Liver (tissue), 9 donors: ENCODE results near the gene ZFP36L1. TPM values are rescaled to one million over a fixed set of nuclear protein-coding genes. Genes with fewer than 3 reads are reported as not detected.

Experiments used
- DNase-seq: peaks from one replicate; pipeline ENCODE4 v3.0.0-alpha.2; 2017; ENCODE audit warnings: low spot score
- H3K27ac ChIP-seq, 2 donors: one replicate each; pipeline ENCODE4 v1.7.0; 2013; ENCODE audit warnings: inconsistent platforms in 2 of 2, low read length in 2 of 2, control low read depth in 1 of 2, low read depth in 1 of 2, mild to moderate bottlenecking in 1 of 2
- H3K27me3 ChIP-seq, 4 donors: one replicate each; pipeline versions ENCODE4 v1.6.1 to v1.7.0; 2013; ENCODE audit warnings: low read length in 3 of 4, inconsistent platforms in 1 of 4, mild to moderate bottlenecking in 1 of 4, moderate library complexity in 1 of 4; ENCODE audit not compliant: control insufficient read depth in 4 of 4, insufficient read depth in 4 of 4
- H3K36me3 ChIP-seq, 4 donors: one replicate each; pipeline versions ENCODE4 v1.6.1 to v1.7.0; 2013; ENCODE audit warnings: low read length in 3 of 4, mild to moderate bottlenecking in 3 of 4, low read depth in 1 of 4, moderate library complexity in 1 of 4; ENCODE audit not compliant: control insufficient read depth in 4 of 4, insufficient read depth in 3 of 4
- H3K4me1 ChIP-seq, 4 donors: one replicate each; pipeline versions ENCODE4 v1.6.1 to v1.7.0; 2013; ENCODE audit warnings: low read length in 3 of 4, mild to moderate bottlenecking in 3 of 4, moderate library complexity in 1 of 4; ENCODE audit not compliant: control insufficient read depth in 4 of 4, insufficient read depth in 4 of 4
- H3K4me3 ChIP-seq, 3 donors: one replicate each; pipeline versions ENCODE4 v1.6.1 to v1.7.0; 2013; ENCODE audit warnings: low read length in 3 of 3, control low read depth in 1 of 3, low read depth in 1 of 3, mild to moderate bottlenecking in 1 of 3
- H3K9ac ChIP-seq, 2 donors: one replicate each; pipeline ENCODE4 v1.7.0; 2013; ENCODE audit warnings: low read length in 2 of 2, mild to moderate bottlenecking in 2 of 2, moderate library complexity in 2 of 2, control low read depth in 1 of 2, low read depth in 1 of 2
- H3K9me3 ChIP-seq, 4 donors: one replicate each; pipeline versions ENCODE4 v1.6.1 to v1.7.0; 2013; ENCODE audit warnings: low read length in 3 of 4; ENCODE audit not compliant: control insufficient read depth in 4 of 4
- EGR1 ChIP-seq, 2 donors: IDR thresholded peaks; 2 replicates each; pipeline ENCODE4 v1.6.1; 2016 to 2018; ENCODE audit warnings: antibody characterized with exemption in 2 of 2, low read depth in 2 of 2
- FOXA1 ChIP-seq: IDR thresholded peaks from 2 replicates; pipeline ENCODE4 v1.6.1; 2016; ENCODE audit warnings: antibody characterized with exemption
- FOXA2 ChIP-seq: IDR thresholded peaks from 2 replicates; pipeline ENCODE4 v1.6.1; 2016; ENCODE audit warnings: antibody characterized with exemption
- GABPA ChIP-seq, 2 donors: IDR thresholded peaks in 1 of 2; conservative IDR thresholded peaks in 1 of 2; 2 replicates each; pipeline ENCODE4 v1.6.1; 2016; ENCODE audit warnings: antibody characterized with exemption in 2 of 2, mild to moderate bottlenecking in 1 of 2, moderate library complexity in 1 of 2
- HNF4A ChIP-seq, 2 donors: conservative IDR thresholded peaks; 2 replicates each; pipeline ENCODE4 v1.6.1; 2016; ENCODE audit warnings: antibody characterized with exemption in 2 of 2, mild to moderate bottlenecking in 2 of 2
- HNF4G ChIP-seq: IDR thresholded peaks from 2 replicates; pipeline ENCODE4 v1.6.1; 2016; ENCODE audit warnings: antibody characterized with exemption
- JUND ChIP-seq, 2 donors: IDR thresholded peaks; 2 replicates each; pipeline ENCODE4 v1.6.1; 2016; ENCODE audit warnings: antibody characterized with exemption in 2 of 2
- NR2F2 ChIP-seq: IDR thresholded peaks from 2 replicates; pipeline ENCODE4 v1.6.1; 2016; ENCODE audit warnings: antibody characterized with exemption
- RAD21 ChIP-seq, 2 donors: IDR thresholded peaks; 2 replicates each; pipeline ENCODE4 v1.6.1; 2016; ENCODE audit warnings: antibody characterized with exemption in 2 of 2, mild to moderate bottlenecking in 2 of 2
- RXRA ChIP-seq, 2 donors: IDR thresholded peaks; 2 replicates each; pipeline ENCODE4 v1.6.1; 2017 to 2018; ENCODE audit warnings: antibody characterized with exemption in 2 of 2, mild to moderate bottlenecking in 1 of 2
- SP1 ChIP-seq: IDR thresholded peaks from 2 replicates; pipeline ENCODE4 v1.6.1; 2018; ENCODE audit warnings: antibody characterized with exemption, mild to moderate bottlenecking
- TAF1 ChIP-seq: conservative IDR thresholded peaks from 2 replicates; pipeline ENCODE4 v1.6.1; 2016; ENCODE audit warnings: antibody characterized with exemption, mild to moderate bottlenecking
- YY1 ChIP-seq: IDR thresholded peaks from 2 replicates; pipeline ENCODE4 v1.6.1; 2016; ENCODE audit warnings: antibody characterized with exemption, mild to moderate bottlenecking
- WGBS: extraction: QIAGEN DNeasy Blood & Tissue Kit; methylation state at CpG from one replicate; pipeline ENCODE4 v1.1.7; 2013; 5-methylcytosine and 5-hydroxymethylcytosine counted together
- polyA plus RNA-seq, 2 donors: library from polyadenylated mRNA; stranded (reverse) in 1 of 2; unstranded in 1 of 2; fragments of 200-250 nt in 1 of 2; fragments of >200 nt in 1 of 2; fragmentation: Nextera tagmentation in 1 of 2; extraction: Ambion mirVana in 1 of 2; gene quantifications; one replicate each; pipeline versions ENCODE4 v1.2.1 to v1.2.3, GENCODE V29; 2013 to 2015
- total RNA-seq, 2 donors: library from RNA; depleted of rRNA; stranded (reverse); fragments of >200 nt; gene quantifications; one replicate each; pipeline ENCODE4 v1.2.3, GENCODE V29; 2014
- TF ChIP-seq, protein P1 (sequence below): IDR thresholded peaks from 2 replicates; pipeline ENCODE4 v1.6.1; 2016; ENCODE audit warnings: antibody characterized with exemption, mild to moderate bottlenecking
- TF ChIP-seq, protein P2 (sequence below): fragments of 150-350 bp; IDR thresholded peaks from 2 replicates; pipeline ENCODE4 v1.5.1; 2017; ENCODE audit warnings: improper control_type of control experiment, low read depth, low read length; ENCODE audit not compliant: missing input control
- TF ChIP-seq, protein P3 (sequence below): IDR thresholded peaks from 2 replicates; pipeline ENCODE4 v1.6.1; 2016; ENCODE audit warnings: antibody characterized with exemption
- TF ChIP-seq, protein P4 (sequence below): IDR thresholded peaks from 2 replicates; pipeline ENCODE4 v1.6.1; 2016; ENCODE audit warnings: antibody characterized with exemption
- TF ChIP-seq, protein P5 (sequence below): IDR thresholded peaks from 2 replicates; pipeline ENCODE4 v1.6.1; 2016; ENCODE audit warnings: antibody characterized with exemption
- donor health status: healthy.
- donor health status: healthy.
- donor health status: healthy.
- donor health status: healthy.
- donor health status: healthy.

ZFP36L1 gene
- total and polyA plus RNA-seq, 4 donors, result 25.0 to 170 (median 69.5) TPM

DNA sequence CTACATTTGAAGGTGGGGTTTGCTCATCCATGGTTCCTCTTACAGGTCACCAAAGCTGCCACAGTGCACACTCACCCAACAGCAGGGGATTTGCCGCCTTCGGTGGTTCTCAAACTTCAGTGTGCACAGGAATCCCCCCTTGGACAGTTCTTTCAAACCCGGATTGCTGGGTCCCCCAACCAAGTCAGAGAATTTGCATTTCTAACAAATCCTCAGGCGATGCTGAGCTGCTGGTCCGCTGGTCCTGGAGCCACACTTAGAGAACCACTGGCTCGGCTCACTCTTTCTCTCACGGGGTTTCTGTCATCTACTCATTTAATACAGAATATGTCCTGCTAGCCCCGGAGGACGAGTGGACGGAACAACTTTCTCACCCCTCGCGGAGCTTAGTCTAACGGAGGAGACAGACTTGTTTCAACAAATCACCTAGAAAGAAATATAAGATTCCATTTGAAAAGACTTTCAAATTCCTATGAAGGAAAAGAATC, 24.1 kb upstream of the ZFP36L1 start (continued):
- no peak for TF ChIP-seq GABPA (IDR thresholded peaks at IDR 0.05 in 1 of 2, conservative IDR thresholded peaks at IDR 0.05 in 1 of 2)

DNA sequence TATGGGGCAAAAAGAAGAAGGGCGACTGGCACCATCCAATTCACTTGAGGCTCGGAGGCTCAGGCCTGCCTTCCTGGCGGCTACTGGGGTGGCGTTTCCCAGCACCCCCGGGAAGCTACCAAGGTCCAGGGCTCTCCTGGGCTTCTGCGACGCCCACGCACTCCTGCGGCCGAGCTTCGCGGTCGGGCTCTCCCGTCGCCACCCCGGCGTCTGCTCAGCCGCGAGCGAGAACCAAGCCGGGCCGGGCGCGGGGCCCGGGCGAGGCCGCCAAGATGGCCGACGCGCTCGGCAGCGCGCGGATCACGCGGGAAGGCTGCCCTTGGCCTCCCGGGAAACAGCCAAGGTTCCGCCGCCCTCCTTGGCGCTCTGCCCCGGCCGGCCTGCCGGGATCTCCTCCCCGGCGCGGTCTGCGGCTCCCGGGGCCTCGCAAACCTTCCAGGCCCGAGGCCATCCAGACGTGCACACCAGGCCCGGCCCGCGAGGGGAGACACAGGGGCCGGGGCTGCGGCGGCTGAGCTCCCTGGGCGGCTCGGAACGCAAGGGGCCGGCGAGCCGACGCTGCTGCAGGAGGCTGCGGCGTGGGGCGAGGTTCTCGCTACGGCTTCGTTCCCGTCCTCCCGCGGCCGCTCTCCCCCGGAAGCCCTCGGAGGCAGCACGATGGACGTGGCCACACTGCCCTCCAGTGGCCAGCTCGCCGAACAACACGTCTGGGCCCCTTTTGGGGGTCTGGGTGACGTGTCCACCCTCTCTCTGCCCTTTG, 23.5 kb upstream of the ZFP36L1 start:
- peak; percentile 93 for DNase-seq
- 2% methylated on average over 82 of the region's 82 CpGs for WGBS
- Histone ChIP-seq H3K4me1 (peaks cover 24 to 69% (median 55%) of the 10 kb centered on the region in 4 donors), H3K9ac (peak overlapping the region; percentile 75 to 93), H3K27ac (peak overlapping the region; percentile 96 to 98), H3K4me3 (peak overlapping the region; percentile 55 to 67 (median 62)), H3K36me3 (no peaks in the 10 kb centered on the region), H3K27me3 (no peaks in the 10 kb centered on the region), H3K9me3 (no peaks in the 10 kb centered on the region)
- TF ChIP-seq, protein P1, sequence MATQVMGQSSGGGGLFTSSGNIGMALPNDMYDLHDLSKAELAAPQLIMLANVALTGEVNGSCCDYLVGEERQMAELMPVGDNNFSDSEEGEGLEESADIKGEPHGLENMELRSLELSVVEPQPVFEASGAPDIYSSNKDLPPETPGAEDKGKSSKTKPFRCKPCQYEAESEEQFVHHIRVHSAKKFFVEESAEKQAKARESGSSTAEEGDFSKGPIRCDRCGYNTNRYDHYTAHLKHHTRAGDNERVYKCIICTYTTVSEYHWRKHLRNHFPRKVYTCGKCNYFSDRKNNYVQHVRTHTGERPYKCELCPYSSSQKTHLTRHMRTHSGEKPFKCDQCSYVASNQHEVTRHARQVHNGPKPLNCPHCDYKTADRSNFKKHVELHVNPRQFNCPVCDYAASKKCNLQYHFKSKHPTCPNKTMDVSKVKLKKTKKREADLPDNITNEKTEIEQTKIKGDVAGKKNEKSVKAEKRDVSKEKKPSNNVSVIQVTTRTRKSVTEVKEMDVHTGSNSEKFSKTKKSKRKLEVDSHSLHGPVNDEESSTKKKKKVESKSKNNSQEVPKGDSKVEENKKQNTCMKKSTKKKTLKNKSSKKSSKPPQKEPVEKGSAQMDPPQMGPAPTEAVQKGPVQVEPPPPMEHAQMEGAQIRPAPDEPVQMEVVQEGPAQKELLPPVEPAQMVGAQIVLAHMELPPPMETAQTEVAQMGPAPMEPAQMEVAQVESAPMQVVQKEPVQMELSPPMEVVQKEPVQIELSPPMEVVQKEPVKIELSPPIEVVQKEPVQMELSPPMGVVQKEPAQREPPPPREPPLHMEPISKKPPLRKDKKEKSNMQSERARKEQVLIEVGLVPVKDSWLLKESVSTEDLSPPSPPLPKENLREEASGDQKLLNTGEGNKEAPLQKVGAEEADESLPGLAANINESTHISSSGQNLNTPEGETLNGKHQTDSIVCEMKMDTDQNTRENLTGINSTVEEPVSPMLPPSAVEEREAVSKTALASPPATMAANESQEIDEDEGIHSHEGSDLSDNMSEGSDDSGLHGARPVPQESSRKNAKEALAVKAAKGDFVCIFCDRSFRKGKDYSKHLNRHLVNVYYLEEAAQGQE, result peak; percentile 25
- TF ChIP-seq, protein P2, sequence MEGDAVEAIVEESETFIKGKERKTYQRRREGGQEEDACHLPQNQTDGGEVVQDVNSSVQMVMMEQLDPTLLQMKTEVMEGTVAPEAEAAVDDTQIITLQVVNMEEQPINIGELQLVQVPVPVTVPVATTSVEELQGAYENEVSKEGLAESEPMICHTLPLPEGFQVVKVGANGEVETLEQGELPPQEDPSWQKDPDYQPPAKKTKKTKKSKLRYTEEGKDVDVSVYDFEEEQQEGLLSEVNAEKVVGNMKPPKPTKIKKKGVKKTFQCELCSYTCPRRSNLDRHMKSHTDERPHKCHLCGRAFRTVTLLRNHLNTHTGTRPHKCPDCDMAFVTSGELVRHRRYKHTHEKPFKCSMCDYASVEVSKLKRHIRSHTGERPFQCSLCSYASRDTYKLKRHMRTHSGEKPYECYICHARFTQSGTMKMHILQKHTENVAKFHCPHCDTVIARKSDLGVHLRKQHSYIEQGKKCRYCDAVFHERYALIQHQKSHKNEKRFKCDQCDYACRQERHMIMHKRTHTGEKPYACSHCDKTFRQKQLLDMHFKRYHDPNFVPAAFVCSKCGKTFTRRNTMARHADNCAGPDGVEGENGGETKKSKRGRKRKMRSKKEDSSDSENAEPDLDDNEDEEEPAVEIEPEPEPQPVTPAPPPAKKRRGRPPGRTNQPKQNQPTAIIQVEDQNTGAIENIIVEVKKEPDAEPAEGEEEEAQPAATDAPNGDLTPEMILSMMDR, result peak; percentile 96
- peak in 1 of 2 donors; percentile 3 for TF ChIP-seq HNF4A (conservative IDR thresholded peaks at IDR 0.05)
- no peak for TF ChIP-seq JUND (IDR thresholded peaks at IDR 0.05)
- TF ChIP-seq HNF4G, result no peak
- TF ChIP-seq FOXA1, result no peak
- TF ChIP-seq YY1, result peak; percentile 87
- no peak for TF ChIP-seq TAF1
- peak in 1 of 2 donors; percentile 7 for TF ChIP-seq RXRA (IDR thresholded peaks at IDR 0.05)
- peak in 1 of 2 donors; percentile 21 for TF ChIP-seq EGR1 (IDR thresholded peaks at IDR 0.05; ENCODE audit: low read depth in 2 of 2)
- TF ChIP-seq FOXA2, result no peak
- TF ChIP-seq, protein P3, sequence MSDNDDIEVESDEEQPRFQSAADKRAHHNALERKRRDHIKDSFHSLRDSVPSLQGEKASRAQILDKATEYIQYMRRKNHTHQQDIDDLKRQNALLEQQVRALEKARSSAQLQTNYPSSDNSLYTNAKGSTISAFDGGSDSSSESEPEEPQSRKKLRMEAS, result no peak
- TF ChIP-seq, protein P4, sequence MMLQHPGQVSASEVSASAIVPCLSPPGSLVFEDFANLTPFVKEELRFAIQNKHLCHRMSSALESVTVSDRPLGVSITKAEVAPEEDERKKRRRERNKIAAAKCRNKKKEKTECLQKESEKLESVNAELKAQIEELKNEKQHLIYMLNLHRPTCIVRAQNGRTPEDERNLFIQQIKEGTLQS, result no peak
- no peak for TF ChIP-seq SP1
- no peak for TF ChIP-seq GABPA (IDR thresholded peaks at IDR 0.05 in 1 of 2, conservative IDR thresholded peaks at IDR 0.05 in 1 of 2)
- TF ChIP-seq, protein P5, sequence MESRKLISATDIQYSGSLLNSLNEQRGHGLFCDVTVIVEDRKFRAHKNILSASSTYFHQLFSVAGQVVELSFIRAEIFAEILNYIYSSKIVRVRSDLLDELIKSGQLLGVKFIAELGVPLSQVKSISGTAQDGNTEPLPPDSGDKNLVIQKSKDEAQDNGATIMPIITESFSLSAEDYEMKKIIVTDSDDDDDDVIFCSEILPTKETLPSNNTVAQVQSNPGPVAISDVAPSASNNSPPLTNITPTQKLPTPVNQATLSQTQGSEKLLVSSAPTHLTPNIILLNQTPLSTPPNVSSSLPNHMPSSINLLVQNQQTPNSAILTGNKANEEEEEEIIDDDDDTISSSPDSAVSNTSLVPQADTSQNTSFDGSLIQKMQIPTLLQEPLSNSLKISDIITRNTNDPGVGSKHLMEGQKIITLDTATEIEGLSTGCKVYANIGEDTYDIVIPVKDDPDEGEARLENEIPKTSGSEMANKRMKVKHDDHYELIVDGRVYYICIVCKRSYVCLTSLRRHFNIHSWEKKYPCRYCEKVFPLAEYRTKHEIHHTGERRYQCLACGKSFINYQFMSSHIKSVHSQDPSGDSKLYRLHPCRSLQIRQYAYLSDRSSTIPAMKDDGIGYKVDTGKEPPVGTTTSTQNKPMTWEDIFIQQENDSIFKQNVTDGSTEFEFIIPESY, result no peak
- TF ChIP-seq NR2F2, result no peak
- peak; percentile 98 to 99 for TF ChIP-seq RAD21 (IDR thresholded peaks at IDR 0.05)
